Measurements from ENCODE around the gene KCND2.
"Not testable (repeated sequence)": the region's sequence is repeated elsewhere in the genome, so short reads cannot be mapped to it uniquely, and the experiment has no call there.

KCND2 gene

GRCh38 chr7:120564145-120564544, 291.2 kb downstream of the KCND2 start:
- no peak overlapping the region for H3K4me3 ChIP-seq
- no peaks in the 10 kb centered on the region for H3K27me3 ChIP-seq (ENCODE audit: low read depth)
- H3K9me3 ChIP-seq: no peaks in the 10 kb centered on the region
- in situ Hi-C loops (cut with MboI; ENCODE audit: low sequenced_read_pairs): no loop called here
- no peaks in the 10 kb centered on the region for H3K36me3 ChIP-seq (replicated peaks)
- H3K4me1 ChIP-seq: no peaks in the 10 kb centered on the region
- no peak for DNase-seq (ENCODE audit: low spot score in 2 of 2)

GRCh38 chr7:120567204-120567603, 294.2 kb downstream of the KCND2 start:
- Histone ChIP-seq H3K9me3 (no peaks in the 10 kb centered on the region), H3K4me1 (no peaks in the 10 kb centered on the region), H3K4me3 (no peak overlapping the region), H3K27me3 (ENCODE audit: low read depth) (no peaks in the 10 kb centered on the region), H3K36me3 (replicated peaks) (no peaks in the 10 kb centered on the region)
- in situ Hi-C loops (cut with MboI; ENCODE audit: low sequenced_read_pairs): no loop called here
- no peak for DNase-seq (ENCODE audit: low spot score in 2 of 2)

GRCh38 chr7:120578657-120579056, 305.7 kb downstream of the KCND2 start:
- H3K36me3 ChIP-seq (replicated peaks); in situ Hi-C loops (cut with MboI; ENCODE audit: low sequenced_read_pairs); H3K4me3 ChIP-seq; H3K4me1 ChIP-seq; DNase-seq (ENCODE audit: low spot score in 2 of 2); H3K9me3 ChIP-seq; H3K27me3 ChIP-seq (ENCODE audit: low read depth): not testable (repeated sequence)

GRCh38 chr7:120582916-120583315, 309.9 kb downstream of the KCND2 start:
- Histone ChIP-seq H3K4me1 (peaks cover 5% of the 10 kb centered on the region), H3K9me3 (no peaks in the 10 kb centered on the region), H3K36me3 (replicated peaks) (no peaks in the 10 kb centered on the region), H3K4me3 (no peak overlapping the region), H3K27me3 (ENCODE audit: low read depth) (0 out of 2 replicates have a peak, but pooled peaks cover 2% of the 10 kb centered on the region)
- no peak for DNase-seq (ENCODE audit: low spot score in 2 of 2)
- in situ Hi-C loops (cut with MboI; ENCODE audit: low sequenced_read_pairs): no loop called here

- H3K9me3 ChIP-seq: no peaks in the 10 kb centered on the region
- H3K36me3 ChIP-seq (replicated peaks): no peaks in the 10 kb centered on the region
- in situ Hi-C loops (cut with MboI; ENCODE audit: low sequenced_read_pairs): no loop called here
- H3K27me3 ChIP-seq (ENCODE audit: low read depth): 0 out of 2 replicates have a peak, but pooled peaks cover 2% of the 10 kb centered on the region
- H3K4me1 ChIP-seq: peaks cover 5% of the 10 kb centered on the region
- no peak for DNase-seq (ENCODE audit: low spot score in 2 of 2)
- H3K4me3 ChIP-seq: no peak overlapping the region
Observed at GRCh38 chr7:120583899-120584586, 311.1 kb downstream of the KCND2 start.

GRCh38 chr7:120586571-120586970, 313.6 kb downstream of the KCND2 start:
- in situ Hi-C loops (cut with MboI; ENCODE audit: low sequenced_read_pairs): no loop called here
- H3K27me3 ChIP-seq (ENCODE audit: low read depth): 0 out of 2 replicates have a peak, but pooled peaks cover 2% of the 10 kb centered on the region
- H3K4me1 ChIP-seq: peaks cover 5% of the 10 kb centered on the region
- no peaks in the 10 kb centered on the region for H3K36me3 ChIP-seq (replicated peaks)
- DNase-seq (ENCODE audit: low spot score in 2 of 2): peak in 1 of 2 experiments; percentile 28
- H3K4me3 ChIP-seq: no peak overlapping the region
- no peaks in the 10 kb centered on the region for H3K9me3 ChIP-seq

GRCh38 chr7:120587243-120587642, 314.3 kb downstream of the KCND2 start:
- no peak for DNase-seq (ENCODE audit: low spot score in 2 of 2)
- H3K9me3 ChIP-seq: no peaks in the 10 kb centered on the region
- H3K27me3 ChIP-seq (ENCODE audit: low read depth): 0 out of 2 replicates have a peak, but pooled peaks cover 2% of the 10 kb centered on the region
- H3K4me1 ChIP-seq: peaks cover 5% of the 10 kb centered on the region
- no peak overlapping the region for H3K4me3 ChIP-seq
- in situ Hi-C loops (cut with MboI; ENCODE audit: low sequenced_read_pairs): no loop called here
- H3K36me3 ChIP-seq (replicated peaks): no peaks in the 10 kb centered on the region

GRCh38 chr7:120588416-120588815, 315.4 kb downstream of the KCND2 start:
- 0 out of 2 replicates have a peak, but pooled peaks cover 2% of the 10 kb centered on the region for H3K27me3 ChIP-seq (ENCODE audit: low read depth)
- no peaks in the 10 kb centered on the region for H3K9me3 ChIP-seq
- H3K36me3 ChIP-seq (replicated peaks): no peaks in the 10 kb centered on the region
- in situ Hi-C loops (cut with MboI; ENCODE audit: low sequenced_read_pairs): no loop called here
- no peak for DNase-seq (ENCODE audit: low spot score in 2 of 2)
- no peak overlapping the region for H3K4me3 ChIP-seq
- H3K4me1 ChIP-seq: peaks cover 5% of the 10 kb centered on the region

- no peak for DNase-seq (ENCODE audit: low spot score in 2 of 2)
- peaks cover 5% of the 10 kb centered on the region for H3K4me1 ChIP-seq
- no peaks in the 10 kb centered on the region for H3K36me3 ChIP-seq (replicated peaks)
- no peak overlapping the region for H3K4me3 ChIP-seq
- H3K27me3 ChIP-seq (ENCODE audit: low read depth): 0 out of 2 replicates have a peak, but pooled peaks cover 2% of the 10 kb centered on the region
- in situ Hi-C loops (cut with MboI; ENCODE audit: low sequenced_read_pairs): no loop called here
- no peaks in the 10 kb centered on the region for H3K9me3 ChIP-seq
Observed at GRCh38 chr7:120588862-120589261, 315.9 kb downstream of the KCND2 start.

- in situ Hi-C loops (cut with MboI; ENCODE audit: low sequenced_read_pairs): no loop called here
- H3K36me3 ChIP-seq (replicated peaks): no peaks in the 10 kb centered on the region
Observed at GRCh38 chr7:120600607-120601006, 327.6 kb downstream of the KCND2 start.

GRCh38 chr7:120603366-120603765, 330.4 kb downstream of the KCND2 start:
- no peaks in the 10 kb centered on the region for H3K36me3 ChIP-seq (replicated peaks)
- H3K4me1 ChIP-seq: no peaks in the 10 kb centered on the region
- DNase-seq (ENCODE audit: low spot score in 2 of 2): no peak
- no peak overlapping the region for H3K4me3 ChIP-seq
- in situ Hi-C loops (cut with MboI; ENCODE audit: low sequenced_read_pairs): no loop called here
- H3K27me3 ChIP-seq (ENCODE audit: low read depth): no peaks in the 10 kb centered on the region
- H3K9me3 ChIP-seq: no peaks in the 10 kb centered on the region

More at GRCh38 chr7:120600607-120601006, 327.6 kb downstream of the KCND2 start:
- Histone ChIP-seq H3K27me3 (ENCODE audit: low read depth) (no peaks in the 10 kb centered on the region), H3K4me1 (no peaks in the 10 kb centered on the region), H3K9me3 (no peaks in the 10 kb centered on the region), H3K4me3 (no peak overlapping the region)
- no peak for DNase-seq (ENCODE audit: low spot score in 2 of 2)

- peaks cover 14% of the 10 kb centered on the region for H3K4me1 ChIP-seq
- in situ Hi-C loops (cut with MboI; ENCODE audit: low sequenced_read_pairs): no loop called here
- H3K27me3 ChIP-seq (ENCODE audit: low read depth): no peaks in the 10 kb centered on the region
- no peak overlapping the region for H3K4me3 ChIP-seq
- H3K36me3 ChIP-seq (replicated peaks): no peaks in the 10 kb centered on the region
- no peaks in the 10 kb centered on the region for H3K9me3 ChIP-seq
- DNase-seq (ENCODE audit: low spot score in 2 of 2): peak; percentile 11 to 67
Observed at GRCh38 chr7:120609136-120609753, 336.3 kb downstream of the KCND2 start.

GRCh38 chr7:120611975-120612374, 339.0 kb downstream of the KCND2 start:
- no peak for DNase-seq (ENCODE audit: low spot score in 2 of 2)
- no peaks in the 10 kb centered on the region for H3K9me3 ChIP-seq
- in situ Hi-C loops (cut with MboI; ENCODE audit: low sequenced_read_pairs): no loop called here
- H3K4me1 ChIP-seq: peaks cover 14% of the 10 kb centered on the region
- no peaks in the 10 kb centered on the region for H3K27me3 ChIP-seq (ENCODE audit: low read depth)
- H3K4me3 ChIP-seq: no peak overlapping the region
- no peaks in the 10 kb centered on the region for H3K36me3 ChIP-seq (replicated peaks)

- Histone ChIP-seq H3K36me3 (replicated peaks) (no peaks in the 10 kb centered on the region), H3K9me3 (no peaks in the 10 kb centered on the region), H3K4me1 (no peaks in the 10 kb centered on the region), H3K4me3 (no peak overlapping the region), H3K27me3 (ENCODE audit: low read depth) (no peaks in the 10 kb centered on the region)
- no peak for DNase-seq (ENCODE audit: low spot score in 2 of 2)
- in situ Hi-C loops (cut with MboI; ENCODE audit: low sequenced_read_pairs): no loop called here
Observed at GRCh38 chr7:120615703-120616102, 342.7 kb downstream of the KCND2 start.
